HepG2 (cell line): ENCODE data around the gene CRIP1. TPM values are rescaled to one million over a fixed set of nuclear protein-coding genes. Genes with fewer than 3 reads are reported as not detected.

Experiments
- BRD4 ChIP-seq: sonication (generic); formaldehyde crosslinking; IDR thresholded peaks from 2 replicates; pipeline ENCODE4 v1.4.0; 2020; ENCODE audit warnings: missing genetic modification reagents
- DBP ChIP-seq: sonication (generic); formaldehyde crosslinking; IDR thresholded peaks from 2 replicates; pipeline ENCODE4 v1.4.0; 2020; ENCODE audit warnings: missing genetic modification reagents; ENCODE audit errors: not compliant biosample characterization
- FOXK1 ChIP-seq: sonication (generic); formaldehyde crosslinking; IDR thresholded peaks from 2 replicates; pipeline ENCODE4 v1.4.0; 2020; ENCODE audit warnings: low read depth, missing genetic modification reagents, borderline replicate concordance
- GATA4 ChIP-seq: sonication (generic); IDR thresholded peaks from 2 replicates; pipeline ENCODE4 v1.6.1; 2016; ENCODE audit warnings: antibody characterized with exemption, low read depth, borderline replicate concordance
- HOMEZ ChIP-seq: IDR thresholded peaks from 2 replicates; pipeline ENCODE4 v1.6.1; 2016; ENCODE audit warnings: low read depth
- IKZF5 ChIP-seq: IDR thresholded peaks from 2 replicates; pipeline ENCODE4 v1.6.1; 2018; ENCODE audit warnings: missing genetic modification reagents, mild to moderate bottlenecking, missing compliant biosample characterization
- JUNB ChIP-seq: sonication (generic); formaldehyde crosslinking; IDR thresholded peaks from 2 replicates; pipeline ENCODE4 v1.8.0; 2022; ENCODE audit warnings: missing genetic modification reagents, mild to moderate bottlenecking, borderline replicate concordance
- KDM5A ChIP-seq: fragments of 200-600 bp; sonication (generic); IDR thresholded peaks from 2 replicates; pipeline ENCODE4 v1.7.0; 2018; ENCODE audit warnings: antibody characterized with exemption, mild to moderate bottlenecking, low read length, borderline replicate concordance
- KLF13 ChIP-seq: sonication (generic); formaldehyde crosslinking; IDR thresholded peaks from 2 replicates; pipeline ENCODE4 v1.4.0; 2020; ENCODE audit warnings: mild to moderate bottlenecking, missing genetic modification reagents
- PATZ1 ChIP-seq: sonication (generic); formaldehyde crosslinking; IDR thresholded peaks from 2 replicates; pipeline ENCODE4 v1.4.0; 2020; ENCODE audit warnings: missing genetic modification reagents
- RAD51 ChIP-seq: fragments of 450-650 bp; IDR thresholded peaks from 2 replicates; pipeline ENCODE4 v1.6.1; 2016; ENCODE audit warnings: borderline replicate concordance
- RBM39 ChIP-seq: fragments of 200-400 bp; formaldehyde crosslinking; IDR thresholded peaks from one replicate; pipeline ENCODE4 v1.6.1; 2018; ENCODE audit warnings: antibody characterized with exemption, mild to moderate bottlenecking, low read depth, low read length; ENCODE audit not compliant: poor library complexity, severe bottlenecking
- RXRA ChIP-seq: sonication (generic); formaldehyde crosslinking; IDR thresholded peaks from 2 replicates; pipeline ENCODE4 v1.5.1; 2020; ENCODE audit warnings: missing genetic modification reagents
- SIX1 ChIP-seq: sonication (generic); formaldehyde crosslinking; IDR thresholded peaks from 2 replicates; pipeline ENCODE4 v1.4.0; 2020; ENCODE audit warnings: missing genetic modification reagents, borderline replicate concordance
- SMARCE1 ChIP-seq: fragments of 450-650 bp; IDR thresholded peaks from 2 replicates; pipeline ENCODE4 v1.6.1; 2017; ENCODE audit warnings: borderline replicate concordance
- TSC22D2 ChIP-seq: sonication (generic); formaldehyde crosslinking; IDR thresholded peaks from 2 replicates; pipeline ENCODE4 v1.5.1; 2020; ENCODE audit warnings: missing genetic modification reagents, mild to moderate bottlenecking, borderline replicate concordance
- YEATS4 ChIP-seq: sonication (generic); formaldehyde crosslinking; IDR thresholded peaks from 2 replicates; pipeline ENCODE4 v1.4.0; 2020; ENCODE audit warnings: missing genetic modification reagents, borderline replicate concordance
- ZFP37 ChIP-seq: sonication (generic); formaldehyde crosslinking; IDR thresholded peaks from 2 replicates; pipeline ENCODE4 v1.4.0; 2020; ENCODE audit warnings: missing genetic modification reagents, borderline replicate concordance
- ZNF563 ChIP-seq: sonication (generic); formaldehyde crosslinking; IDR thresholded peaks from 2 replicates; pipeline ENCODE4 v1.8.0; 2022; ENCODE audit warnings: mild to moderate bottlenecking, moderate library complexity, missing genetic modification reagents
- ZNF800 ChIP-seq: sonication (generic); formaldehyde crosslinking; IDR thresholded peaks from 2 replicates; pipeline ENCODE4 v1.4.0; 2020; ENCODE audit warnings: missing genetic modification reagents
- ZNF816 ChIP-seq: sonication (generic); formaldehyde crosslinking; IDR thresholded peaks from 2 replicates; pipeline ENCODE4 v1.8.0; 2022; ENCODE audit warnings: missing genetic modification reagents, mild to moderate bottlenecking, borderline replicate concordance
- ZSCAN31 ChIP-seq: sonication (generic); formaldehyde crosslinking; IDR thresholded peaks from 2 replicates; pipeline ENCODE4 v1.5.0; 2020; ENCODE audit warnings: low read depth, mild to moderate bottlenecking, missing genetic modification reagents
- polyA plus RNA-seq, 8 experiments: library from polyadenylated mRNA; depleted of rRNA in 3 of 8; stranded (reverse) in 7 of 8; unstranded in 1 of 8; fragments of >200 nt; fragmentation: Illumina TruSeq in 4 of 8; extraction: Trizol in 4 of 8; gene quantifications; 2 replicates each; pipeline versions ENCODE4 v1.2.1 to v1.2.3, GENCODE V29; 2011 to 2016; ENCODE audit warnings: low read depth in 4 of 8, missing spikeins in 1 of 8, mixed read lengths in 1 of 8; ENCODE audit not compliant: insufficient read depth in 1 of 8
- total RNA-seq, 5 experiments: library from RNA; depleted of rRNA; stranded (reverse); fragments of >200 nt; fragmentation: Illumina TruSeq; extraction: Trizol; gene quantifications; 2 replicates each; pipeline ENCODE4 v1.2.3, GENCODE V29; 2016; ENCODE audit warnings: low read depth in 1 of 5

The CRIP1 gene
- total and polyA plus RNA-seq, 2 of the 13 experiments (the other 11 are each of a cell fraction or from before 2014, with no cell fraction given) = 53.9 to 59.5 TPM

GRCh38 chr14:105499256-105500035, 12.8 kb downstream of the CRIP1 start (continued):
- TF ChIP-seq DBP (CRISPR knock-in tag) (no peak), IKZF5 (CRISPR knock-in tag) (no peak; the same call in none of the 2 replicates), RXRA (CRISPR knock-in tag) (peak; percentile 88), ZNF816 (CRISPR knock-in tag) (no peak), KDM5A (no peak), PATZ1 (CRISPR knock-in tag) (peak; percentile 100), GATA4 (no peak), RBM39 (peak; percentile 62), ZSCAN31 (CRISPR knock-in tag) (peak; percentile 60), ZNF563 (CRISPR knock-in tag) (peak; percentile 90), SMARCE1 (no peak), RAD51 (no peak), ZNF800 (CRISPR knock-in tag) (0 out of 2 replicates have a peak, but pooled peaks have one; percentile 42), FOXK1 (CRISPR knock-in tag) (no peak), YEATS4 (CRISPR knock-in tag) (peak; percentile 82; the same call in 1 of the 2 replicates), HOMEZ (0 out of 2 replicates have a peak, but pooled peaks have one; percentile 8), KLF13 (CRISPR knock-in tag) (no peak), ZFP37 (CRISPR knock-in tag) (peak; percentile 82), JUNB (CRISPR knock-in tag) (no peak), TSC22D2 (CRISPR knock-in tag) (no peak), BRD4 (CRISPR knock-in tag) (no peak), SIX1 (CRISPR knock-in tag) (no peak)
